ENCODE measurements around the gene GPX4. TPM values are rescaled to one million over a fixed set of nuclear protein-coding genes. Genes with fewer than 3 reads are reported as not detected.

The GPX4 gene
- total and polyA plus RNA-seq, 9 of the 15 experiments (the other 6 are each of a cell fraction or from before 2014, with no cell fraction given), result 61.4 to 661 (median 349) TPM

DNA sequence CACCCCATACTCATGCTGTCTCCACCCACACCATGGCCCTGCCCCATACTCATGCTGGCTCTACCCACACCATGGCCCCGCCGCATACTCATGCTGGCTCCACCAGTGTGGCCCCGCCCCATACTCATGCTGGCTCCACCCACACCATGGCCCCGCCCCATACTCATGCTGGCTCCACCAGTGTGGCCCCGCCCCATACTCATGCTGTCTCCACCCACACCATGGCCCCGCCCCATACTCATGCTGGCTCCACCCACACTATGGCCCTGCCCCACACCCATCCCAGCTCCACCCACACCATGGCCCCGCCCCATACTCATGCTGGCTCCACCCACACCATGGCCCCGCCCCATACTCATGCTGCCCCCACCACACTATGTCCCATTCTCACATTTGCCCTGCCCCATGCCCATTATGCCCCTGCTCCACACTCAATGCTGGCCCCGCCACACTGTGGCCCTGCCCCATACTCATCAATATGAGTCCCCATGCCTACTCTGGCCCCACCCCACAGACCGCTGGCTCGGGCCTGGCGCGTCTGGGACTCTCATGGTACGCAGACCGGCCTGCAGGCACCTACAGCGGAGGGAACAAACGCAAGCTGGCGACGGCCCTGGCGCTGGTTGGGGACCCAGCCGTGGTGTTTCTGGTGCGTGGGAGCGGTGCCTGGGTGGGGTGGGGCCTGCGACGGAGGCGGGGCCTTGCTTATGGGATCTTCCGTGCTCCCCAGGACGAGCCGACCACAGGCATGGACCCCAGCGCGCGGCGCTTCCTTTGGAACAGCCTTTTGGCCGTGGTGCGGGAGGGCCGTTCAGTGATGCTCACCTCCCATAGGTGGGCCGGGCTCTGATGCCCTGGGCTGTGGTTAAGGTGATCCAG, 40.5 kb upstream of the GPX4 start (continued):
- TF ChIP-seq ATF3 (IDR thresholded peaks at IDR 0.05), result no peak
- no peak for TF ChIP-seq ATF3 (CRISPR knock-in tag; conservative IDR thresholded peaks at IDR 0.05)
- TF ChIP-seq CEBPB (tag; IDR thresholded peaks at IDR 0.05), result no peak
- no peak for TF ChIP-seq NFRKB (IDR thresholded peaks at IDR 0.05; ENCODE audit: low read depth)
- no peak for TF ChIP-seq ELF1 (tag; IDR thresholded peaks at IDR 0.05)
- no peak for TF ChIP-seq ZNF384 (IDR thresholded peaks at IDR 0.05; ENCODE audit: low read depth, low read length)
- TF ChIP-seq, protein P1, sequence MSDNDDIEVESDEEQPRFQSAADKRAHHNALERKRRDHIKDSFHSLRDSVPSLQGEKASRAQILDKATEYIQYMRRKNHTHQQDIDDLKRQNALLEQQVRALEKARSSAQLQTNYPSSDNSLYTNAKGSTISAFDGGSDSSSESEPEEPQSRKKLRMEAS (CRISPR knock-in tag; IDR thresholded peaks at IDR 0.05), result 0 out of 2 replicates have a peak, but pooled peaks have one; percentile 4
- no peak for TF ChIP-seq ZNF644 (tag; IDR thresholded peaks at IDR 0.05; ENCODE audit: low read depth)
- peak; percentile 36; the same call in 1 of the 2 replicates for TF ChIP-seq ZNF263 (CRISPR knock-in tag; IDR thresholded peaks at IDR 0.05; ENCODE audit: borderline replicate concordance)
- TF ChIP-seq ZFP1 (CRISPR knock-in tag; IDR thresholded peaks at IDR 0.05), result no peak
- TF ChIP-seq CBFA2T3 (IDR thresholded peaks at IDR 0.05), result no peak
- TF ChIP-seq SLC30A9 (CRISPR knock-in tag; IDR thresholded peaks at IDR 0.05), result no peak
- peak; percentile 48 for TF ChIP-seq RBM22 (IDR thresholded peaks at IDR 0.05; ENCODE audit: low read depth, low read length, poor library complexity, severe bottlenecking)
- TF ChIP-seq HSF4 (CRISPR knock-in tag; IDR thresholded peaks at IDR 0.05; ENCODE audit: borderline replicate concordance), result no peak
- TF ChIP-seq DNMT1 (IDR thresholded peaks at IDR 0.05), result no peak
